GM21390 (cell line): ENCODE measurements around the gene SUN3.
A peak's percentile ranks its signal among the peaks of the same experiment; 100 is the strongest.
"Not testable (repeated sequence)": the region's sequence is repeated elsewhere in the genome, so short reads cannot be mapped to it uniquely, and the experiment has no call there.

Source experiments
- ATAC-seq: cut with Tn5 transposase; IDR thresholded peaks from one replicate; pipeline ENCODE4 v1.9.1; 2021; ENCODE audit not compliant: unreplicated experiment

SUN3 gene

GRCh38 chr7:48033922-48034321 lies 5.0 kb upstream of the SUN3 start:
- no peak for ATAC-seq

GRCh38 chr7:48031111-48031510 lies 2.2 kb upstream of the SUN3 start:
- ATAC-seq: no peak

GRCh38 chr7:48025624-48026023 lies 3.3 kb downstream of the SUN3 start:
- ATAC-seq: no peak

GRCh38 chr7:48017674-48018073 lies 11.2 kb downstream of the SUN3 start:
- ATAC-seq: no peak

- ATAC-seq: no peak
Observed at GRCh38 chr7:48016641-48017040, 12.3 kb downstream of the SUN3 start.

GRCh38 chr7:48011951-48012350 lies 17.0 kb downstream of the SUN3 start:
- ATAC-seq: no peak

GRCh38 chr7:48011323-48011722 lies 17.6 kb downstream of the SUN3 start:
- ATAC-seq: no peak

- no peak for ATAC-seq
Observed at GRCh38 chr7:48009954-48010353, 19.0 kb downstream of the SUN3 start.

- no peak for ATAC-seq
Observed at GRCh38 chr7:48009257-48009656, 19.6 kb downstream of the SUN3 start.

- no peak for ATAC-seq
Observed at GRCh38 chr7:48006866-48007265, 22.0 kb downstream of the SUN3 start.

GRCh38 chr7:48004638-48005037 lies 24.3 kb downstream of the SUN3 start:
- no peak for ATAC-seq

- ATAC-seq: no peak
Observed at GRCh38 chr7:48004032-48004431, 24.9 kb downstream of the SUN3 start.

- ATAC-seq: not testable (repeated sequence)
Observed at GRCh38 chr7:48000164-48000563, 28.7 kb downstream of the SUN3 start.

GRCh38 chr7:47999413-47999812 lies 29.5 kb downstream of the SUN3 start:
- ATAC-seq: no peak

GRCh38 chr7:47992446-47992845 lies 36.5 kb downstream of the SUN3 start:
- ATAC-seq: no peak

GRCh38 chr7:47991741-47992311 lies 37.1 kb downstream of the SUN3 start:
- ATAC-seq: peak; percentile 99

GRCh38 chr7:47991270-47991669 lies 37.6 kb downstream of the SUN3 start:
- no peak for ATAC-seq

GRCh38 chr7:47990592-47990991 lies 38.3 kb downstream of the SUN3 start:
- ATAC-seq: no peak

- not testable (repeated sequence) for ATAC-seq
Observed at GRCh38 chr7:47989607-47990400, 39.1 kb downstream of the SUN3 start.

- no peak for ATAC-seq
Observed at GRCh38 chr7:47988496-47989386, 40.2 kb downstream of the SUN3 start.

- ATAC-seq: no peak
Observed at GRCh38 chr7:47982610-47983009, 46.3 kb downstream of the SUN3 start.

GRCh38 chr7:47980648-47981047 lies 48.3 kb downstream of the SUN3 start:
- not testable (repeated sequence) for ATAC-seq
